SK-N-MC (cell line): ENCODE measurements around the gene KLHDC8A.

ENCODE experiments used
- DNase-seq: peaks from one replicate; pipeline ENCODE4 v3.0.0-alpha.2; 2011; ENCODE audit warnings: low read depth, low spot score
- H3K27ac ChIP-seq: fragments of 200-600 bp; sonication (generic); 2 replicates; pipeline ENCODE4 v1.5.1; 2016; ENCODE audit warnings: mixed run types
- H3K36me3 ChIP-seq: fragments of 200-600 bp; sonication (generic); 2 replicates; pipeline ENCODE4 v1.6.1; 2017; ENCODE audit warnings: antibody characterized with exemption, low read length, mixed read lengths; ENCODE audit not compliant: insufficient read depth
- H3K4me3 ChIP-seq: fragments of 200-600 bp; sonication (generic); 2 replicates; pipeline ENCODE4 v1.5.1; 2016
- H3K9ac ChIP-seq: fragments of 200-600 bp; sonication (generic); 2 replicates; pipeline ENCODE4 v1.8.0; 2017; ENCODE audit warnings: mixed run types, mixed read lengths; ENCODE audit not compliant: insufficient read length
- H3K9me3 ChIP-seq: fragments of 200-600 bp; sonication (generic); 2 replicates; pipeline ENCODE4 v1.6.1; 2017; ENCODE audit warnings: low read depth, mild to moderate bottlenecking, antibody characterized with exemption, low read length, moderate library complexity, mixed read lengths
- EZH2 ChIP-seq: fragments of 200-600 bp; sonication (generic); IDR thresholded peaks from one replicate; pipeline ENCODE4 v1.6.1; 2017; ENCODE audit warnings: antibody characterized with exemption
- FOXP2 ChIP-seq: optimal IDR thresholded peaks from 2 replicates; pipeline ENCODE3; 2011; ENCODE audit warnings: mild to moderate bottlenecking, moderate library complexity; ENCODE audit not compliant: insufficient read depth; ENCODE audit errors: extremely low read length, control extremely low read depth
- POLR2AphosphoS5 ChIP-seq: IDR thresholded peaks from 2 replicates; pipeline ENCODE4 v1.6.1; 2012; ENCODE audit warnings: mild to moderate bottlenecking, low read depth, low read length, borderline replicate concordance

KLHDC8A gene

DNA sequence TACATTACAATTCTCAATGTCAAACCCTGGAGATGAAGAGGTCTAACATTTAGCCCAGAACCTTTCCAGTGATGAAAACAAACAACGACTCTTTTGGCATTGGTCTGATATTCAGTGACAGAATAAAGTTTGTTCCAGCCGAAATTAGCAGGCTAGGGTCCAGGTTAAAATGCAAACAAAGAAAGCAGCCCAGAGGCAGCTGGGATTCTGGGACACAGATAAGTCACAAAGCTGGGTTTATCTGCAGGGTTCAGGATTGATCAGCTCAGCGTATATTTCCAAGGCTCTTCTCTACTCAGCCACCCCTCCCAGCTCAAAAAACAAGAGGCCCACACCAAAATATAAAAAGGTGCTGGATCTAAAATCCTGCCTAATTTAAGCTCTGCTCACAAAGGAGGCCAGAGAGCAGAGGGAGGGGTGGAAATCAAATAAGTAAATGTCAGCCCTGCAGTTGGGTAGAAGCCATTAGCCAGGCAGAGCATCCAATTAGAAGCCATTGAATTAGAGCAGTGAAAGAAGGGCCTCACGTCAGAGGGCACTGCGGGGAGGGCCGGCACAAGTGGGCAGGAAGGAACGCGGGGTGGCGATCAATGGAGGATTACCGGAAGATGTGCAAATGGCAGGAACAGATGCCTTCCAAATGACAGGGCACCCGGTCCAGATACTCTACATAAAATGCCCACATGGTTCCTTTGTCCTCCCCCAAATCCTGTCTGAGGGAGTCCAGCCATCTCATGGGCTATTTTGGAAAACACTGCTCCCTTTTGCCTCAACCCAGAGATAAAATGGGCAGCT is 3.2 kb upstream of the KLHDC8A start:
- Histone ChIP-seq H3K27ac (no peak overlapping the region), H3K9me3 (no peaks in the 10 kb centered on the region), H3K4me3 (no peak overlapping the region), H3K36me3 (no peaks in the 10 kb centered on the region), H3K9ac (no peak overlapping the region)
- TF ChIP-seq POLR2AphosphoS5 (no peak), EZH2 (no peak), FOXP2 (no peak)
- no peak for DNase-seq

- Histone ChIP-seq H3K27ac (no peak overlapping the region), H3K36me3 (no peaks in the 10 kb centered on the region), H3K9ac (no peak overlapping the region), H3K9me3 (no peaks in the 10 kb centered on the region), H3K4me3 (no peak overlapping the region)
- TF ChIP-seq POLR2AphosphoS5 (no peak), FOXP2 (no peak), EZH2 (no peak)
- no peak for DNase-seq
Measured at GRCh38 chr1:205358579-205358978, 1.9 kb upstream of the KLHDC8A start.

- no peak overlapping the region for H3K4me3 ChIP-seq
- H3K9ac ChIP-seq, result no peak overlapping the region
- H3K27ac ChIP-seq, result no peak overlapping the region
- TF ChIP-seq EZH2, result no peak
- no peak for TF ChIP-seq FOXP2
- TF ChIP-seq POLR2AphosphoS5, result no peak
- H3K36me3 ChIP-seq, result no peaks in the 10 kb centered on the region
- H3K9me3 ChIP-seq, result no peaks in the 10 kb centered on the region
- no peak for DNase-seq
Measured at GRCh38 chr1:205357567-205357966, 845 bp upstream of the KLHDC8A start.

GRCh38 chr1:205355075-205355453 is 1.7 kb downstream of the KLHDC8A start:
- TF ChIP-seq FOXP2 (no peak), EZH2 (no peak), POLR2AphosphoS5 (no peak)
- no peak overlapping the region for H3K27ac ChIP-seq
- no peak for DNase-seq
- H3K9ac ChIP-seq, result no peak overlapping the region
- no peaks in the 10 kb centered on the region for H3K9me3 ChIP-seq
- no peak overlapping the region for H3K4me3 ChIP-seq
- no peaks in the 10 kb centered on the region for H3K36me3 ChIP-seq

- Histone ChIP-seq H3K9ac (no peak overlapping the region), H3K4me3 (no peak overlapping the region), H3K9me3 (no peaks in the 10 kb centered on the region), H3K27ac (no peak overlapping the region), H3K36me3 (no peaks in the 10 kb centered on the region)
- peak; percentile 24 for DNase-seq
- TF ChIP-seq POLR2AphosphoS5 (no peak), FOXP2 (no peak), EZH2 (no peak)
Measured at GRCh38 chr1:205354259-205355074, 2.3 kb downstream of the KLHDC8A start.

DNA sequence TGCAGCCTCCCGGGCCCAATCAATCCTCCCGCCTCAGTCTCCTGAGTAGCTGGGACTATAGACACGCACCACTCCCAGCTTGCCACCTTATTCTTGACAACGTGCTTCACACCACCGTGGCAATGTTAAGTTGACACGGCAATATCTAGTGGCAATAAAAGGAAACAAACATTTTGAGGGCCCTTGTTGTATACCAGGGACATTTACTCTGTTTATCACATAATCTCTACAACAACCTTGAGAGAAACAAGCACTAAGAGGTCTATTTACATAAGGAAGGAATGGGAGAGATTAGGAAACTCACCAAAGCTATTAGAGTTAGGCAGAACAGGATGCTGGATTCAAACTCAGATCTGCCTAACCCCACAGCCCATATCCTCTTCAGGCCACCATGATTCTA is 3.1 kb downstream of the KLHDC8A start:
- DNase-seq, result no peak
- no peaks in the 10 kb centered on the region for H3K36me3 ChIP-seq
- no peak overlapping the region for H3K27ac ChIP-seq
- no peak overlapping the region for H3K9ac ChIP-seq
- H3K9me3 ChIP-seq, result no peaks in the 10 kb centered on the region
- no peak for TF ChIP-seq FOXP2
- H3K4me3 ChIP-seq, result no peak overlapping the region

DNA sequence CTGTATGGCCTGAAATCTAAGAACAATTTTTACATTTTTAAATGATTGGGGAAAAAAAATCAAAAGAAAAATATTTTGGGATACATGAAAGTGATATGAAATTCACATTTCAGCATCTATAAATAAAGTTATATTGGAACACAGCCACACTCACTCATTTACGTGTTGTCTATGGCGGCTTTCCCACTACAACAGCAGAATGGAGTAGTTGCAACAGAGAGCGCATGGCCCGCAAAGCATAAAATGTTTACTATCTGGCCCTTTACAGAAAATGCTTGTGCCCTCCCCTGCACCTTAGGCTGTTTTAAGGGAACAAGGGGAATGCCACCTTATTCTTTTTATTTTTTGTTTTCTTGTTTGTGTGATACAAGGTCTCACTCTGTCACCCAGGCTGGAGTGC is 3.5 kb downstream of the KLHDC8A start:
- Histone ChIP-seq H3K9ac (no peak overlapping the region), H3K27ac (no peak overlapping the region), H3K36me3 (no peaks in the 10 kb centered on the region), H3K4me3 (no peak overlapping the region), H3K9me3 (no peaks in the 10 kb centered on the region)
- no peak for TF ChIP-seq POLR2AphosphoS5
- no peak for DNase-seq

DNA sequence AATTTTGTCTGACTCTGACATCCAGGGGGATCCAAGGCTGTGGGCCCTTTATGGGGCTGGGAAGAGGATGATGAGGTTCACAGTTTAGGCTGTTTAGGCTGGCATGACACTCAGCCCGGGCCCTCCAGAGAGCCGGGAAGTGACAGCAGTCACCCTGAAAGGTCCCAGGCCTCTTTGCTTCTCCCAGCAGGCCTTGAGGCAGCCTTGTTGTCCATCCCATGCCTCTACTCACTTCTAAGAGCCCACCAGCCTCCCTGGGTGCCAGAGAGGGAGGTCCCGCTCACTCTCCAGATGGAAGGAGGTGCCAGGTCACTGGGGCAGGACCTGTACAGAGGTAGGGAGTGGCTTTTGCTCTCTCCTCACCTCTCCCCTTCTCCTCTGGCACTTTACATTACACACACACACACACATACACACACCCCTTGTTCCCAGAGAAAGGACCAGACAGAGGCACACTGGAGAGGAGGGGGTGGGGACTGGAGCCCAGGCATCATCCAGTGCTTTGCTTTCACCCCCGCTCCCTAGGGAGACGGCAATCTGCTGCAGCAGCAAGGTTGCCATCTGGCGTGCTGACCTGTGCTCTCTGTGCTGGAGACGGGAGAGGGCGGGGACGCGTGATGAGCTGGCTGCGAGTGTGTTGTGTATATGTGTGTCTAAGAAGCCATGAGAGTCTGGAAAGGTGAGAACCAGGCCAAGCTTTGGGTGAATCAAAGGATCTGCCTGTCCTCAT is 4.6 kb downstream of the KLHDC8A start:
- no peak overlapping the region for H3K27ac ChIP-seq
- DNase-seq, result no peak
- no peak overlapping the region for H3K4me3 ChIP-seq
- H3K9me3 ChIP-seq, result no peaks in the 10 kb centered on the region
- H3K36me3 ChIP-seq, result no peaks in the 10 kb centered on the region
- TF ChIP-seq FOXP2, result no peak
- TF ChIP-seq POLR2AphosphoS5, result no peak
- no peak for TF ChIP-seq EZH2
- H3K9ac ChIP-seq, result no peak overlapping the region

GRCh38 chr1:205350691-205351141 is 6.0 kb downstream of the KLHDC8A start:
- DNase-seq, result no peak
- H3K9ac ChIP-seq, result no peak overlapping the region
- no peak for TF ChIP-seq FOXP2
- no peak for TF ChIP-seq EZH2
- no peak for TF ChIP-seq POLR2AphosphoS5
- H3K27ac ChIP-seq, result no peak overlapping the region
- no peaks in the 10 kb centered on the region for H3K9me3 ChIP-seq
- H3K36me3 ChIP-seq, result no peaks in the 10 kb centered on the region
- no peak overlapping the region for H3K4me3 ChIP-seq
